GM12878 (cell line): ENCODE data around the gene ZBTB38. TPM values are rescaled to one million over a fixed set of nuclear protein-coding genes. Genes with fewer than 3 reads are reported as not detected.

ENCODE experiments used
- BHLHE40 ChIP-seq, 2 experiments: fragments of 450-650 bp in 1 of 2; IDR thresholded peaks; 2 replicates each; pipeline ENCODE4 v1.6.1; 2011 to 2017; ENCODE audit warnings: low read depth in 2 of 2, borderline replicate concordance in 1 of 2, improper control_type of control experiment in 1 of 2, low read length in 1 of 2, mild to moderate bottlenecking in 1 of 2
- CREM ChIP-seq: IDR thresholded peaks from 2 replicates; pipeline ENCODE4 v1.6.1; 2014; ENCODE audit warnings: antibody characterized with exemption, low read depth
- DPF2 ChIP-seq: fragments of 450-650 bp; IDR thresholded peaks from 2 replicates; pipeline ENCODE4 v1.6.1; 2017; ENCODE audit warnings: mild to moderate bottlenecking
- EGR1 ChIP-seq, 2 experiments: IDR thresholded peaks; 1 replicate in 1 of 2; 2 replicates in 1 of 2; pipeline ENCODE4 v1.6.1; 2011 to 2012; ENCODE audit warnings: low read depth in 2 of 2, low read length in 2 of 2, borderline replicate concordance in 1 of 2, mild to moderate bottlenecking in 1 of 2, moderate library complexity in 1 of 2
- ETV6 ChIP-seq, 2 experiments: fragments of 450-650 bp in 1 of 2; IDR thresholded peaks in 1 of 2; conservative IDR thresholded peaks in 1 of 2; 2 replicates each; pipeline ENCODE4 v1.6.1; 2014; ENCODE audit warnings: antibody characterized with exemption in 1 of 2, borderline replicate concordance in 1 of 2, low read depth in 1 of 2, mild to moderate bottlenecking in 1 of 2, moderate library complexity in 1 of 2
- HDAC6 ChIP-seq: fragments of 200-600 bp; sonication (generic); IDR thresholded peaks from one replicate; pipeline ENCODE4 v1.8.0; 2017; ENCODE audit warnings: antibody characterized with exemption; ENCODE audit not compliant: unreplicated experiment
- IRF4 ChIP-seq: IDR thresholded peaks from 2 replicates; pipeline ENCODE4 v1.6.1; 2011; ENCODE audit warnings: low read depth, low read length
- KAT2A ChIP-seq: conservative IDR thresholded peaks from 2 replicates; pipeline ENCODE4 v1.6.1; 2011; ENCODE audit warnings: low read depth, low read length; ENCODE audit not compliant: control insufficient read depth
- KLF5 ChIP-seq: fragments of 450-650 bp; IDR thresholded peaks from 2 replicates; pipeline ENCODE4 v1.6.1; 2014; ENCODE audit warnings: mild to moderate bottlenecking; ENCODE audit not compliant: partially characterized antibody
- LARP7 ChIP-seq: fragments of 450-650 bp; IDR thresholded peaks from 2 replicates; pipeline ENCODE4 v1.6.1; 2017; ENCODE audit warnings: mild to moderate bottlenecking
- MEF2B ChIP-seq: fragments of 450-650 bp; IDR thresholded peaks from 2 replicates; pipeline ENCODE4 v1.6.1; 2018; ENCODE audit warnings: mild to moderate bottlenecking, moderate library complexity; ENCODE audit not compliant: partially characterized antibody, poor library complexity, severe bottlenecking
- NFYB ChIP-seq: IDR thresholded peaks from 2 replicates; pipeline ENCODE4 v1.6.1; 2011; ENCODE audit warnings: low read depth, mild to moderate bottlenecking, low read length, improper control_type of control experiment, moderate library complexity; ENCODE audit not compliant: insufficient read depth
- NR2F1 ChIP-seq: fragments of 450-650 bp; conservative IDR thresholded peaks from 2 replicates; pipeline ENCODE4 v1.6.1; 2017; ENCODE audit warnings: mild to moderate bottlenecking
- PML ChIP-seq: IDR thresholded peaks from 2 replicates; pipeline ENCODE4 v1.6.1; 2012; ENCODE audit warnings: low read length, inconsistent platforms
- RAD21 ChIP-seq: IDR thresholded peaks from 2 replicates; pipeline ENCODE4 v1.6.1; 2011; ENCODE audit warnings: mild to moderate bottlenecking, low read depth, low read length, moderate library complexity; ENCODE audit not compliant: insufficient read depth
- SMC3 ChIP-seq: IDR thresholded peaks from 2 replicates; pipeline ENCODE4 v1.6.1; 2011; ENCODE audit warnings: low read length, improper control_type of control experiment, borderline replicate concordance
- TCF12 ChIP-seq: IDR thresholded peaks from 2 replicates; pipeline ENCODE4 v1.6.1; 2011; ENCODE audit warnings: low read depth, mild to moderate bottlenecking, low read length
- TCF7 ChIP-seq: IDR thresholded peaks from 2 replicates; pipeline ENCODE4 v1.6.1; 2014; ENCODE audit warnings: antibody characterized with exemption, borderline replicate concordance
- WRNIP1 ChIP-seq: IDR thresholded peaks from 2 replicates; pipeline ENCODE4 v1.6.1; 2011; ENCODE audit warnings: low read depth, low read length, improper control_type of control experiment, borderline replicate concordance
- ZNF217 ChIP-seq: fragments of 450-650 bp; IDR thresholded peaks from 2 replicates; pipeline ENCODE4 v1.6.1; 2017; ENCODE audit warnings: antibody characterized with exemption, mild to moderate bottlenecking
- ZNF24 ChIP-seq: fragments of 450-650 bp; IDR thresholded peaks from 2 replicates; pipeline ENCODE4 v1.6.1; 2017; ENCODE audit warnings: antibody characterized with exemption, mild to moderate bottlenecking
- ZSCAN29 ChIP-seq: fragments of 450-650 bp; IDR thresholded peaks from 2 replicates; pipeline ENCODE4 v1.6.1; 2017; ENCODE audit warnings: mild to moderate bottlenecking, moderate library complexity
- polyA plus RNA-seq, 11 experiments: library from polyadenylated mRNA; depleted of rRNA in 4 of 11; unstranded in 6 of 11; stranded (reverse) in 5 of 11; fragments of >200 nt; fragmentation: Nextera tagmentation in 4 of 11; fragmentation: Illumina TruSeq in 1 of 11; extraction: Ambion mirVana in 4 of 11; extraction: Trizol in 1 of 11; gene quantifications; 1 replicate in 1 of 11; 2 replicates in 10 of 11; pipeline versions ENCODE4 v1.2.1 to v1.2.3, GENCODE V29; 2011 to 2016; ENCODE audit warnings: inconsistent platforms in 2 of 11, missing spikeins in 2 of 11, low read depth in 1 of 11
- total RNA-seq, 4 experiments: library from RNA; depleted of rRNA in 3 of 4; stranded (reverse); fragments of >200 nt in 3 of 4; fragmentation: Illumina TruSeq in 1 of 4; extraction: Trizol in 1 of 4; gene quantifications; 2 replicates each; pipeline versions ENCODE4 v1.2.1 to v1.2.3, GENCODE V29; 2013 to 2021
- TF ChIP-seq, protein P1 (sequence below): IDR thresholded peaks from 2 replicates; pipeline ENCODE4 v1.6.1; 2011; ENCODE audit warnings: borderline replicate concordance, low read depth, mild to moderate bottlenecking, moderate library complexity, low read length; ENCODE audit not compliant: insufficient read depth, poor library complexity, severe bottlenecking
- TF ChIP-seq, protein P2 (sequence below): IDR thresholded peaks from 2 replicates; pipeline ENCODE4 v1.6.1; 2012; ENCODE audit warnings: low read depth, low read length, improper control_type of control experiment
- TF ChIP-seq, protein P3 (sequence below): fragments of 450-650 bp; IDR thresholded peaks from 2 replicates; pipeline ENCODE4 v1.6.1; 2016; ENCODE audit warnings: mild to moderate bottlenecking, moderate library complexity, borderline replicate concordance

Gene ZBTB38
- total and polyA plus RNA-seq, 10 of the 15 experiments (the other 5 are each of a cell fraction or from before 2014, with no cell fraction given): 34.2 to 115 (median 88.6) TPM

DNA sequence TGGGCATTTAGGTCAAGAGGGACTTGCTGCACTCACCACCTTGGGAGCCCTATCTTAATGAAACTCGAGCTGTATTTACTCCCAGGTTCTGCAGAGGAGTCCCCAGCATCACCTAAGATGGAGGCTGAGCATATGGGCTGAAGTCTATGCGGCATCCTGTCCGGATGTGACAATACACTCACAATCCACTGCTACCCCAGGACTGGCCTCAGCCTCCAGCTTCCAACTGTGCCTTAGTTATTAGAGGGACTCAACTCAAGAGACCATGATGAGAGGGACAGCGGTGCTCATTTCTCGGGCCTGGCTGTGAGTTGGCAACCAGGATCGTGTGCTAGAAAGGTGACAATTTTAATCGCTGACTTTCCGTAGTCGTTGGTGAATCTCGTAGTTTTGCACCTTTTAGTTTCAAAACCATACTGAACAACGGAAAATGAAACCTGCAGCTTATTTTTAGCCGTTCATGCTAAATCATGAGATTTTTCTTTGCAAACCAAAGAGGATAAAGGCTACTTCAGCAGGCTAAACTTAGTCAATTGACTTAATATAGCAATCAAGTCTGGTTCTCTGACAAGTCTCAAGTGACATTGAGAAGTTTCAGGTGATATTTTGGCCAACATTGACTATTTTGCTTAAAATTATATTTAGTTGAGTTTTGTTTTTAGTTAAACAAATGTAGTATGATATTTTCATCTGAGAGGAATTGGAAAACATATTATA, 11.1 kb downstream of the ZBTB38 start (continued):
- TF ChIP-seq, protein P1, sequence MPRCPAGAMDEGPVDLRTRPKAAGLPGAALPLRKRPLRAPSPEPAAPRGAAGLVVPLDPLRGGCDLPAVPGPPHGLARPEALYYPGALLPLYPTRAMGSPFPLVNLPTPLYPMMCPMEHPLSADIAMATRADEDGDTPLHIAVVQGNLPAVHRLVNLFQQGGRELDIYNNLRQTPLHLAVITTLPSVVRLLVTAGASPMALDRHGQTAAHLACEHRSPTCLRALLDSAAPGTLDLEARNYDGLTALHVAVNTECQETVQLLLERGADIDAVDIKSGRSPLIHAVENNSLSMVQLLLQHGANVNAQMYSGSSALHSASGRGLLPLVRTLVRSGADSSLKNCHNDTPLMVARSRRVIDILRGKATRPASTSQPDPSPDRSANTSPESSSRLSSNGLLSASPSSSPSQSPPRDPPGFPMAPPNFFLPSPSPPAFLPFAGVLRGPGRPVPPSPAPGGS: peak; percentile 72
- TF ChIP-seq NR2F1 (peak; percentile 55), MEF2B (peak; percentile 98), WRNIP1 (0 out of 2 replicates have a peak, but pooled peaks have one; percentile 35), ZNF24 (peak; percentile 62; the same call in 1 of the 2 replicates), ZNF217 (peak; percentile 51; the same call in 1 of the 2 replicates), TCF7 (peak; percentile 25; the same call in 1 of the 2 replicates), BHLHE40 (IDR thresholded peaks at IDR 0.05; ENCODE audit: borderline replicate concordance in 1 of 2, low read depth in 2 of 2, low read length in 1 of 2) (peak; percentile 75 to 86), ZSCAN29 (peak; percentile 88), TCF12 (0 out of 2 replicates have a peak, but pooled peaks have one; percentile 29), ETV6 (conservative IDR thresholded peaks at IDR 0.05 in 1 of 2, IDR thresholded peaks at IDR 0.05 in 1 of 2; ENCODE audit: borderline replicate concordance in 1 of 2, low read depth in 1 of 2) (peak in 1 of 2 experiments; percentile 96; a peak in 2 of 4 replicates), IRF4 (peak; percentile 80), SMC3 (no peak; the same call in 1 of the 2 replicates), CREM (peak; percentile 91), PML (peak; percentile 89; the same call in 1 of the 2 replicates), RAD21 (peak; percentile 21; the same call in 1 of the 2 replicates), KAT2A (no peak), EGR1 (IDR thresholded peaks at IDR 0.05; ENCODE audit: borderline replicate concordance in 1 of 2, low read depth in 2 of 2, low read length in 2 of 2) (peak in 1 of 2 experiments; percentile 19; a peak in 1 of 3 replicates), DPF2 (peak; percentile 72; the same call in 1 of the 2 replicates), LARP7 (0 out of 2 replicates have a peak, but pooled peaks have one; percentile 25), NFYB (no peak), HDAC6 (peak; percentile 47), KLF5 (peak; percentile 61)
- TF ChIP-seq, protein P2, sequence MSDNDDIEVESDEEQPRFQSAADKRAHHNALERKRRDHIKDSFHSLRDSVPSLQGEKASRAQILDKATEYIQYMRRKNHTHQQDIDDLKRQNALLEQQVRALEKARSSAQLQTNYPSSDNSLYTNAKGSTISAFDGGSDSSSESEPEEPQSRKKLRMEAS: peak; percentile 80
- TF ChIP-seq, protein P3, sequence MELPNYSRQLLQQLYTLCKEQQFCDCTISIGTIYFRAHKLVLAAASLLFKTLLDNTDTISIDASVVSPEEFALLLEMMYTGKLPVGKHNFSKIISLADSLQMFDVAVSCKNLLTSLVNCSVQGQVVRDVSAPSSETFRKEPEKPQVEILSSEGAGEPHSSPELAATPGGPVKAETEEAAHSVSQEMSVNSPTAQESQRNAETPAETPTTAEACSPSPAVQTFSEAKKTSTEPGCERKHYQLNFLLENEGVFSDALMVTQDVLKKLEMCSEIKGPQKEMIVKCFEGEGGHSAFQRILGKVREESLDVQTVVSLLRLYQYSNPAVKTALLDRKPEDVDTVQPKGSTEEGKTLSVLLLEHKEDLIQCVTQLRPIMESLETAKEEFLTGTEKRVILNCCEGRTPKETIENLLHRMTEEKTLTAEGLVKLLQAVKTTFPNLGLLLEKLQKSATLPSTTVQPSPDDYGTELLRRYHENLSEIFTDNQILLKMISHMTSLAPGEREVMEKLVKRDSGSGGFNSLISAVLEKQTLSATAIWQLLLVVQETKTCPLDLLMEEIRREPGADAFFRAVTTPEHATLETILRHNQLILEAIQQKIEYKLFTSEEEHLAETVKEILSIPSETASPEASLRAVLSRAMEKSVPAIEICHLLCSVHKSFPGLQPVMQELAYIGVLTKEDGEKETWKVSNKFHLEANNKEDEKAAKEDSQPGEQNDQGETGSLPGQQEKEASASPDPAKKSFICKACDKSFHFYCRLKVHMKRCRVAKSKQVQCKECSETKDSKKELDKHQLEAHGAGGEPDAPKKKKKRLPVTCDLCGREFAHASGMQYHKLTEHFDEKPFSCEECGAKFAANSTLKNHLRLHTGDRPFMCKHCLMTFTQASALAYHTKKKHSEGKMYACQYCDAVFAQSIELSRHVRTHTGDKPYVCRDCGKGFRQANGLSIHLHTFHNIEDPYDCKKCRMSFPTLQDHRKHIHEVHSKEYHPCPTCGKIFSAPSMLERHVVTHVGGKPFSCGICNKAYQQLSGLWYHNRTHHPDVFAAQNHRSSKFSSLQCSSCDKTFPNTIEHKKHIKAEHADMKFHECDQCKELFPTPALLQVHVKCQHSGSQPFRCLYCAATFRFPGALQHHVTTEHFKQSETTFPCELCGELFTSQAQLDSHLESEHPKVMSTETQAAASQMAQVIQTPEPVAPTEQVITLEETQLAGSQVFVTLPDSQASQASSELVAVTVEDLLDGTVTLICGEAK: peak; percentile 3; the same call in 1 of the 2 replicates
